ENCODE results near the gene CFAP251. TPM values are rescaled to one million over a fixed set of nuclear protein-coding genes. Genes with fewer than 3 reads are reported as not detected.

The CFAP251 gene
- total RNA-seq, 2 experiments from 2014 or later, result 0.28 to 0.33 TPM

GRCh38 chr12:121872546-121873215 is 45.7 kb upstream of the CFAP251 start:
- Histone ChIP-seq H3K27ac (ENCODE audit: low read depth in 1 of 2, low read length in 2 of 2) (no peak overlapping the region), H3K4me3 (ENCODE audit: low read length) (no peak overlapping the region), H3K4me1 (ENCODE audit: insufficient read depth, low read length) (no peaks in the 10 kb centered on the region), H3K36me3 (ENCODE audit: insufficient read depth, low read length) (no peaks in the 10 kb centered on the region), H3K9me3 (ENCODE audit: control insufficient read depth in 1 of 2, insufficient read depth in 1 of 2, low read length in 2 of 2) (no peaks in the 10 kb centered on the region), H3K27me3 (ENCODE audit: control insufficient read depth in 1 of 2, insufficient read depth in 2 of 2, low read length in 2 of 2) (no peaks in the 10 kb centered on the region)
- intact Hi-C loops (cut with DNase I, micrococcal nuclease), result no loop called here
- DNase-seq (no peak), ATAC-seq (ENCODE audit: poor library complexity) (no peak)
- ChIA-PET POLR2A (no interaction called here), CTCF (no interaction called here)
- no peak overlapping the region for H3K4me3 Mint-ChIP-seq
- TF ChIP-seq CTCF (IDR thresholded peaks at IDR 0.05), result no peak
- no peaks in the 10 kb centered on the region for H3K9me3 Mint-ChIP-seq
- H3K27ac Mint-ChIP-seq, result no peak overlapping the region
- H3K27me3 Mint-ChIP-seq, result no peaks in the 10 kb centered on the region
- no peaks in the 10 kb centered on the region for H3K36me3 Mint-ChIP-seq (ENCODE audit: low read depth)
- no peaks in the 10 kb centered on the region for H3K4me1 Mint-ChIP-seq (ENCODE audit: low read depth)

- DNase-seq (no peak), ATAC-seq (ENCODE audit: poor library complexity) (no peak)
- no peak overlapping the region for H3K4me3 Mint-ChIP-seq
- intact Hi-C loops (cut with DNase I, micrococcal nuclease), result no loop called here
- H3K9me3 Mint-ChIP-seq, result no peaks in the 10 kb centered on the region
- no peaks in the 10 kb centered on the region for H3K27me3 Mint-ChIP-seq
- no peaks in the 10 kb centered on the region for H3K36me3 Mint-ChIP-seq (ENCODE audit: low read depth)
- Histone ChIP-seq H3K4me1 (ENCODE audit: insufficient read depth, low read length) (no peaks in the 10 kb centered on the region), H3K36me3 (ENCODE audit: insufficient read depth, low read length) (no peaks in the 10 kb centered on the region), H3K27ac (ENCODE audit: low read depth in 1 of 2, low read length in 2 of 2) (no peak overlapping the region), H3K4me3 (ENCODE audit: low read length) (no peak overlapping the region), H3K9me3 (ENCODE audit: control insufficient read depth in 1 of 2, insufficient read depth in 1 of 2, low read length in 2 of 2) (no peaks in the 10 kb centered on the region), H3K27me3 (ENCODE audit: control insufficient read depth in 1 of 2, insufficient read depth in 2 of 2, low read length in 2 of 2) (no peaks in the 10 kb centered on the region)
- no peaks in the 10 kb centered on the region for H3K4me1 Mint-ChIP-seq (ENCODE audit: low read depth)
- POLR2A ChIA-PET, result no interaction called here
- CTCF ChIA-PET, result no interaction called here
- H3K27ac Mint-ChIP-seq, result no peak overlapping the region
- TF ChIP-seq CTCF (IDR thresholded peaks at IDR 0.05), result no peak
These were observed 45.2 kb upstream of the CFAP251 start for GRCh38 chr12:121873216-121873569.

GRCh38 chr12:121874071-121874470 is 44.3 kb upstream of the CFAP251 start:
- Histone ChIP-seq H3K27ac (ENCODE audit: low read depth in 1 of 2, low read length in 2 of 2) (no peak overlapping the region), H3K36me3 (ENCODE audit: insufficient read depth, low read length) (no peaks in the 10 kb centered on the region), H3K4me3 (ENCODE audit: low read length) (no peak overlapping the region), H3K9me3 (ENCODE audit: control insufficient read depth in 1 of 2, insufficient read depth in 1 of 2, low read length in 2 of 2) (no peaks in the 10 kb centered on the region), H3K27me3 (ENCODE audit: control insufficient read depth in 1 of 2, insufficient read depth in 2 of 2, low read length in 2 of 2) (no peaks in the 10 kb centered on the region), H3K4me1 (ENCODE audit: insufficient read depth, low read length) (no peaks in the 10 kb centered on the region)
- intact Hi-C loops (cut with DNase I, micrococcal nuclease), result no loop called here
- Mint-ChIP-seq H3K27ac (no peak overlapping the region), H3K27me3 (no peaks in the 10 kb centered on the region), H3K4me1 (ENCODE audit: low read depth) (no peaks in the 10 kb centered on the region), H3K4me3 (no peak overlapping the region), H3K36me3 (ENCODE audit: low read depth) (no peaks in the 10 kb centered on the region), H3K9me3 (no peaks in the 10 kb centered on the region)
- CTCF ChIA-PET, result no interaction called here
- TF ChIP-seq CTCF (IDR thresholded peaks at IDR 0.05), result no peak
- POLR2A ChIA-PET, result no interaction called here
- ATAC-seq (ENCODE audit: poor library complexity) (no peak), DNase-seq (no peak)

All from CD4-positive, alpha-beta T cell (primary cell).